ENCODE data around the gene PRR5L.

DNA sequence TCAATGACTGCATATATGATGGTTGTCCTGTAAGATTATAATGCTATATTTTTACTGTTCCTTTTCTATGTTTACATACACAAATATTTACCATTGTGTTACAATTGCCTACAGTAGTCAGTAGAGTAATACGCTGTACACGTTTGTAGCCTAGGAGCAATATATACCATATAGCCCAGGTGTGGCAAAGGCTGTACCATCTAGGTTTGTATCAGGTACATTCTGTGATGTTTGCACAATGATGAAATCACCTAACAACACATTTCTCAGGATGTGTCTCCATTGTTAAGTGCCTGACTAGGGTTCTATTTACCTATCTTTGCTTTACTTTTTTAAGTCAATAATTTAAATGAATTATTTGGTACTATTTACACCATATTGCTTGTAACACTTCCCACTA, 21.9 kb downstream of the PRR5L start:
- TF ChIP-seq SIN3A (IDR thresholded peaks at IDR 0.05; ENCODE audit: borderline replicate concordance, insufficient read depth, low read length) (no peak), POLR2AphosphoS5 (IDR thresholded peaks at IDR 0.05; ENCODE audit: low read depth, low read length) (no peak)

Measured in PFSK-1 (cell line).